Osteoblast (primary cell): ENCODE results near the gene MORC4. TPM values are rescaled to one million over a fixed set of nuclear protein-coding genes. Genes with fewer than 3 reads are reported as not detected.

Experiments used
- DNase-seq: peaks from one replicate; pipeline ENCODE4 v3.0.0; 2011; ENCODE audit warnings: low spot score, mixed read lengths; ENCODE audit not compliant: insufficient read length; ENCODE audit errors: missing footprints
- H2AFZ ChIP-seq: 2 replicates; pipeline ENCODE4 v1.6.0; 2011; ENCODE audit warnings: mild to moderate bottlenecking, low read length
- H3K27ac ChIP-seq: 2 replicates; pipeline ENCODE4 v1.5.1; 2011; ENCODE audit warnings: mild to moderate bottlenecking, low read depth, low read length, moderate library complexity
- H3K27me3 ChIP-seq: 2 replicates; pipeline ENCODE4 v1.6.0; 2012; ENCODE audit warnings: mild to moderate bottlenecking, control low read depth, inconsistent platforms, low read length, moderate library complexity; ENCODE audit not compliant: insufficient read depth
- H3K36me3 ChIP-seq: 2 replicates; pipeline ENCODE4 v1.5.1; 2011; ENCODE audit warnings: mild to moderate bottlenecking, low read length, control low read depth, moderate library complexity; ENCODE audit not compliant: insufficient read depth
- H3K4me1 ChIP-seq: 2 replicates; pipeline ENCODE4 v1.5.1; 2011; ENCODE audit warnings: mild to moderate bottlenecking, low read length, control low read depth, moderate library complexity; ENCODE audit not compliant: insufficient read depth
- H3K4me2 ChIP-seq: 2 replicates; pipeline ENCODE4 v1.6.0; 2011; ENCODE audit warnings: mild to moderate bottlenecking, low read length; ENCODE audit not compliant: insufficient read depth
- H3K4me3 ChIP-seq: fragments of 200-600 bp; sonication (generic); 3 replicates; pipeline ENCODE4 v1.5.1; 2012; ENCODE audit warnings: mild to moderate bottlenecking, low read length, inconsistent platforms; ENCODE audit not compliant: insufficient read depth
- H3K79me2 ChIP-seq: 2 replicates; pipeline ENCODE4 v1.6.0; 2012; ENCODE audit warnings: mild to moderate bottlenecking, low read length, control low read depth, inconsistent platforms; ENCODE audit not compliant: insufficient read depth
- H3K9me3 ChIP-seq: 2 replicates; pipeline ENCODE4 v1.5.1; 2011; ENCODE audit warnings: low read depth, low read length, control low read depth
- H4K20me1 ChIP-seq: 2 replicates; pipeline ENCODE4 v1.6.0; 2012; ENCODE audit warnings: mild to moderate bottlenecking, low read length, control low read depth; ENCODE audit not compliant: insufficient read depth
- CTCF ChIP-seq: IDR thresholded peaks from 2 replicates; pipeline ENCODE4 v1.5.1; 2011; ENCODE audit warnings: mild to moderate bottlenecking, low read depth, low read length, moderate library complexity; ENCODE audit errors: extremely low read depth
- total RNA-seq: library from RNA; depleted of rRNA; stranded (reverse); fragments of >200 nt; gene quantifications from 2 replicates; pipeline ENCODE4 v1.2.3, GENCODE V29; 2012

Gene MORC4
- total RNA-seq, 1 donor: 39.8 TPM

DNA sequence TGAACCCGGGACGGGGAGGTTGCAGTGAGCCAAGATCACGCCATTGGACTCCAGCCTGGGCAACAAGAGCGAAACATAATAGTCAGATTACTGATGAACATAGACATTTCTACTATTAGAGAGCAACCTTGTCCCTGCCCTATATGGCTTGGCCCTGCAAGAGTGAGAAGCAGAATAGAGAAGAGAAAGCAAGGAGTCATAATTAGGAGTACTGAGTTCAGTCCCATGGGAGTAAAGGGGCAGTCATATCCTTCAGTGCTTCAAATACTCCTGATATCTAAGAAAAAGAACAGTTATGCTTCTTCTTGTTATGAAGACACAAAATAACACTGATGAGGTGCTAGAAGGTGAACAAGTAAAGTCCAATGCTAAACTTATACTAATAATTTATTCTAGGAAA, 46.0 kb downstream of the MORC4 start:
- Histone ChIP-seq H3K9me3 (no peaks in the 10 kb centered on the region), H3K4me3 (no peak overlapping the region), H2AFZ (no peak overlapping the region), H3K79me2 (no peaks in the 10 kb centered on the region), H4K20me1 (no peaks in the 10 kb centered on the region), H3K4me2 (no peak overlapping the region), H3K36me3 (peaks cover 6% of the 10 kb centered on the region), H3K27me3 (peaks cover 14% of the 10 kb centered on the region), H3K27ac (no peak overlapping the region), H3K4me1 (peaks cover 11% of the 10 kb centered on the region)
- DNase-seq: peak; percentile 13
- no peak for TF ChIP-seq CTCF

- DNase-seq: peak; percentile 44
- Histone ChIP-seq H3K79me2 (no peaks in the 10 kb centered on the region), H3K27ac (no peak overlapping the region), H4K20me1 (no peaks in the 10 kb centered on the region), H3K4me3 (no peak overlapping the region), H3K36me3 (peaks cover 3% of the 10 kb centered on the region), H3K27me3 (peaks cover 14% of the 10 kb centered on the region), H2AFZ (no peak overlapping the region), H3K9me3 (no peaks in the 10 kb centered on the region), H3K4me1 (peaks cover 11% of the 10 kb centered on the region), H3K4me2 (no peak overlapping the region)
- TF ChIP-seq CTCF: peak; percentile 51
These were observed 47.0 kb downstream of the MORC4 start for GRCh38 chrX:106952988-106953387.

- no peak for TF ChIP-seq CTCF
- Histone ChIP-seq H3K4me2 (no peak overlapping the region), H3K9me3 (no peaks in the 10 kb centered on the region), H3K27me3 (peaks cover 14% of the 10 kb centered on the region), H4K20me1 (no peaks in the 10 kb centered on the region), H3K27ac (no peak overlapping the region), H3K79me2 (no peaks in the 10 kb centered on the region), H3K4me3 (no peak overlapping the region), H3K36me3 (no peaks in the 10 kb centered on the region), H2AFZ (no peak overlapping the region), H3K4me1 (peaks cover 11% of the 10 kb centered on the region)
- DNase-seq: no peak
These were observed 47.5 kb downstream of the MORC4 start for GRCh38 chrX:106952538-106952937.

DNA sequence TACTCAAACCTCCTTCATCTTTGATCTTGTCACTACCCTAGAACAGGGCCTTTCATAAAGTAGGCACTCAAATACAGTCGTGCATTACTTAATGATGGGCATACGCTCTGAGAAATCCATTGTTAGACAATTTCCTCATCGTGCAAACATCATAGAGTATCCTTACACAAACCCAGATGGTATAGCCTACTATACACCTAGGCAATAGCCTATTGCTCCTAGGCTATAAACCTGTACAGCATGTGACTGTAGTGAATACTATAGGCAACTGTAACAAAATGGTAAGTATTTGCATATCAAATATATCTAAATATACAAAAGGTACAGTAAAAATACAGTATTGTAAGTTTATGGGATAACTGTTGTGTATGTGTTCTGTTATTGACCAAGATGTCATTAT, 47.9 kb downstream of the MORC4 start:
- peaks cover 11% of the 10 kb centered on the region for H3K4me1 ChIP-seq
- no peak overlapping the region for H2AFZ ChIP-seq
- TF ChIP-seq CTCF: no peak
- H4K20me1 ChIP-seq: no peaks in the 10 kb centered on the region
- H3K36me3 ChIP-seq: no peaks in the 10 kb centered on the region
- H3K4me3 ChIP-seq: no peak overlapping the region
- no peak overlapping the region for H3K27ac ChIP-seq
- no peak overlapping the region for H3K4me2 ChIP-seq
- H3K27me3 ChIP-seq: peaks cover 14% of the 10 kb centered on the region
- H3K79me2 ChIP-seq: no peaks in the 10 kb centered on the region
- no peaks in the 10 kb centered on the region for H3K9me3 ChIP-seq
- no peak for DNase-seq
